ENCODE results near the gene PEX19. TPM values are rescaled to one million over a fixed set of nuclear protein-coding genes. Genes with fewer than 3 reads are reported as not detected.

Gene PEX19
- total and polyA plus RNA-seq, 5 donors from 2014 or later, result 44.4 to 61.5 (median 56.2) TPM

- Mint-ChIP-seq H3K4me3 (no peak overlapping the region), H3K4me1 (peaks cover 16 to 70% (median 40%) of the 10 kb centered on the region in 4 donors)
- no peak for ATAC-seq (ENCODE audit: low read depth in 2 of 2)
Observed at GRCh38 chr1:160258177-160258798, 26.6 kb downstream of the PEX19 start.

GRCh38 chr1:160257411-160258015 lies 27.4 kb downstream of the PEX19 start:
- H3K27me3 ChIP-seq (ENCODE audit: control insufficient read depth, insufficient read depth, low read length), result no peaks in the 10 kb centered on the region
- H3K4me3 Mint-ChIP-seq, result no peak overlapping the region
- peaks cover 7% of the 10 kb centered on the region for H3K36me3 ChIP-seq (ENCODE audit: control insufficient read depth, insufficient read depth, low read length)
- H3K27ac ChIP-seq (ENCODE audit: insufficient read depth, low read length, poor library complexity, severe bottlenecking), result no peak overlapping the region
- ATAC-seq (ENCODE audit: low read depth in 2 of 2) (no peak), DNase-seq (no peak)
- H3K4me1 Mint-ChIP-seq, result peaks cover 21 to 66% (median 40%) of the 10 kb centered on the region in 4 donors
- H3K27ac Mint-ChIP-seq, result peak overlapping the region; percentile 54 to 82 (median 76)
- no peak overlapping the region for H3K4me3 ChIP-seq (ENCODE audit: low read depth, low read length)
- no peaks in the 10 kb centered on the region for H3K9me3 Mint-ChIP-seq
- H3K4me1 ChIP-seq (ENCODE audit: control insufficient read depth, insufficient read depth, low read length, poor library complexity, severe bottlenecking), result peaks cover 28% of the 10 kb centered on the region
- peaks cover 18% of the 10 kb centered on the region for H3K36me3 Mint-ChIP-seq
- H3K27me3 Mint-ChIP-seq, result no peaks in the 10 kb centered on the region
- no peaks in the 10 kb centered on the region for H3K9me3 ChIP-seq (ENCODE audit: control insufficient read depth in 2 of 2, low read length in 2 of 2)

More at GRCh38 chr1:160258177-160258798, 26.6 kb downstream of the PEX19 start:
- H3K27me3 Mint-ChIP-seq, result no peaks in the 10 kb centered on the region
- H3K4me3 ChIP-seq (ENCODE audit: low read depth, low read length), result no peak overlapping the region
- DNase-seq, result no peak
- H3K27me3 ChIP-seq (ENCODE audit: control insufficient read depth, insufficient read depth, low read length), result no peaks in the 10 kb centered on the region
- H3K4me1 ChIP-seq (ENCODE audit: control insufficient read depth, insufficient read depth, low read length, poor library complexity, severe bottlenecking), result peaks cover 35% of the 10 kb centered on the region
- H3K9me3 Mint-ChIP-seq, result no peaks in the 10 kb centered on the region
- no peak overlapping the region for H3K27ac ChIP-seq (ENCODE audit: insufficient read depth, low read length, poor library complexity, severe bottlenecking)
- H3K27ac Mint-ChIP-seq, result peak overlapping the region; percentile 54 to 88 (median 71)
- peaks cover 4% of the 10 kb centered on the region for H3K36me3 ChIP-seq (ENCODE audit: control insufficient read depth, insufficient read depth, low read length)
- H3K36me3 Mint-ChIP-seq, result peaks cover 13% of the 10 kb centered on the region
- H3K9me3 ChIP-seq (ENCODE audit: control insufficient read depth in 2 of 2, low read length in 2 of 2), result no peaks in the 10 kb centered on the region

DNA sequence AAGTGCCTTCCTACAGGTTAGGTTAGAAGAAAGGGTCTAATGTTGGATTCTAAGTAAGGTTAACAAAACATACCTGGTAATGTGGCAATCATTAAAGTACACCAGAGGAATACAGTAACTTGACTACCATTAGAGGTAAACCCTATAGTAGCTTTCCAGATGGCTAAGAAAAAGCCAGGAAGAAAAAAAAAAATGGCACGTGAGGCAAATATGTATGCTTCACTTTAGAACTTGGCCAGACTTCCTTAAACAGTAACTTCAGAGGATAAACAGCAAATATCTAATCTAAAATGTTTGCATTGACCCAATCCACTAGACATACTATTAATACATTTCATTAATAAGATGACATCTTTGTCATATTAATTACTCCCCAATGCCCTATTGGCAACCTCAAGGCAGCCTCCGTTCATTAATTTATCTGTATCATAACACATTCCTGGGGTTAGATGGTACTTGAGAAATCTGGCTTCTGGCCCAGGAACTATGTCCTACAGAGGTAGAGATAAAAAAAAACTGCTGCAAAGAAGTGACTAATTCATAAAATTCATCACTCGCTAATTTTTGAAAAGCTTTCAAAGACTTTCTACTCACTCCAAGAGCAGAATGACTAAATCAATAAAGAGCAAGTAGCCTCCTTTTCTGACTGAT lies 28.4 kb downstream of the PEX19 start:
- H3K36me3 ChIP-seq (ENCODE audit: control insufficient read depth, insufficient read depth, low read length), result peaks cover 7% of the 10 kb centered on the region
- Mint-ChIP-seq H3K36me3 (peaks cover 17% of the 10 kb centered on the region), H3K9me3 (no peaks in the 10 kb centered on the region), H3K27me3 (no peaks in the 10 kb centered on the region), H3K4me3 (peak overlapping the region in 1 of 4 donors; percentile 17), H3K4me1 (peaks cover 30 to 63% (median 46%) of the 10 kb centered on the region in 4 donors), H3K27ac (peak overlapping the region in 2 of 3 donors; percentile 54 to 55)
- ATAC-seq (ENCODE audit: low read depth in 2 of 2), result no peak
- H3K9me3 ChIP-seq (ENCODE audit: control insufficient read depth in 2 of 2, low read length in 2 of 2), result no peaks in the 10 kb centered on the region
- no peak overlapping the region for H3K27ac ChIP-seq (ENCODE audit: insufficient read depth, low read length, poor library complexity, severe bottlenecking)
- H3K27me3 ChIP-seq (ENCODE audit: control insufficient read depth, insufficient read depth, low read length), result no peaks in the 10 kb centered on the region
- H3K4me1 ChIP-seq (ENCODE audit: control insufficient read depth, insufficient read depth, low read length, poor library complexity, severe bottlenecking), result peaks cover 24% of the 10 kb centered on the region
- H3K4me3 ChIP-seq (ENCODE audit: low read depth, low read length), result no peak overlapping the region
- no peak for DNase-seq

DNA sequence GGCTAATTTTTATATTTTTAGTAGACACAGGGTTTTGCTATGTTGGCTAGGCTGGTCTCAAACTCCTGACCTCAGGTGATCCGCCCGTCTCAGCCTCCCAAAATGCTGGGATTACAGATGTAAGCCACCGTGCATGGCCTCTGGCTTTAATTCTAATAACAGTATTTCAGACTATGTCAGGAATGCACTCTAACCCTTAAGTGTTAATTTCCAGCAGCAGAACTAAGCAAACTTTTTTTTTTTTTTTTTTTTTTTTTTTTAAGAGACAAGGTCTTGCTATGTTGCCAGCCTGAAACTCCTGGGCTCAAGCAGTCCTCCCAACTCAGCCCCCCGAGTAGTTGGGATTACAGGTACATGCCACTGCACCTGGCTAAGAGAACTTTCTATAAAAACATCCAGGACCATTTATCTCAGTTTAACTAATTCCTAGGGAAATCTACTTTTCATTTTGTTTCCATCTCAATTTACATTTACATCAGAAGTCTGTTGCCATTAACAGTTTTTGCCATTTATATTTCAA lies 29.1 kb downstream of the PEX19 start:
- DNase-seq, result no peak
- Mint-ChIP-seq H3K36me3 (peaks cover 16% of the 10 kb centered on the region), H3K4me3 (peak overlapping the region in 1 of 4 donors; percentile 17), H3K27me3 (no peaks in the 10 kb centered on the region), H3K27ac (peak overlapping the region in 2 of 3 donors; percentile 54 to 69), H3K9me3 (no peaks in the 10 kb centered on the region), H3K4me1 (peaks cover 32 to 61% (median 46%) of the 10 kb centered on the region in 4 donors)
- Histone ChIP-seq H3K27me3 (ENCODE audit: control insufficient read depth, insufficient read depth, low read length) (no peaks in the 10 kb centered on the region), H3K4me3 (ENCODE audit: low read depth, low read length) (no peak overlapping the region), H3K27ac (ENCODE audit: insufficient read depth, low read length, poor library complexity, severe bottlenecking) (no peak overlapping the region), H3K9me3 (ENCODE audit: control insufficient read depth in 2 of 2, low read length in 2 of 2) (no peaks in the 10 kb centered on the region), H3K36me3 (ENCODE audit: control insufficient read depth, insufficient read depth, low read length) (peaks cover 7% of the 10 kb centered on the region), H3K4me1 (ENCODE audit: control insufficient read depth, insufficient read depth, low read length, poor library complexity, severe bottlenecking) (peaks cover 17% of the 10 kb centered on the region)
- no peak for ATAC-seq (ENCODE audit: low read depth in 2 of 2)

DNA sequence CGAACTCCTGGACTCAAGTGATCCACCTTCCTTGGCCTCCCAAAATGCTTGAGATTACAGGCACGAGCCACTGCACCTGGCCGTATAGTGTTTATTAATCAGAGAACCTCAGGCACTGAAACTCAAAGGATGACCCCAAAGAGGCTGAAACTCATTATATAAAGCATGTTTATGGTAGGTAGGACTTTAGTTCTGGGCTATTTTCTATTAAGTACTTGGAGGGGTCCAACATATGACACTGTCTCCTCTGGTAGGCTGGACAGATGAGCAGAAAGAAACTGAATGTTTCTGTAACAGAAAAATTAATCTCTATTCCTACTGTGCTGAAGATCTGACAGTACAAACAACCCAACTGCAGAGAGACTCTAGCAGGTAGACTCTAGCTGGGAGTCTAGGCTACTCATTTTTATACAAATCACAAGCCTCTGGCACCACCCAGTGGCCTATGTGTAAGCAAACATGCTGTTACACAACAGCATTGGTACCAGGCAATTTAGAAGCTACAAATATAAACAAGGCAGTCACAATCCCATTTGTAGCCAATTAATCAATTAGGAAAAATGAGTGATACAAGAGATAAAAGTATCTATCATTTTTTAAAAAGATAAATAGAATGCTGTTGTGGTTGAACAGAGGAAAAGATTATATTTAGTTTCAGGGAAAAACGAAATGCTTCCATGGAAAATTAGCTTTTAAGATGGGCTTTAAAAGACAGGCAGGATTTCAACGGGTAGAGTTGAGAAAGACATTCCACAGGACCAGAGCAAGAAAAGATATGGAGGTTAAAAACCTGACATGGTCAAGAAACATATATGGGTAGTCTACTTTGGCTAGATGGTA lies 33.0 kb downstream of the PEX19 start:
- peak; percentile 43 to 74 (median 66) for DNase-seq
- peaks cover 28 to 35% (median 29%) of the 10 kb centered on the region in 4 donors for H3K4me1 Mint-ChIP-seq

GRCh38 chr1:160251011-160251410 lies 33.9 kb downstream of the PEX19 start:
- Histone ChIP-seq H3K4me1 (ENCODE audit: control insufficient read depth, insufficient read depth, low read length, poor library complexity, severe bottlenecking) (no peaks in the 10 kb centered on the region), H3K27me3 (ENCODE audit: control insufficient read depth, insufficient read depth, low read length) (no peaks in the 10 kb centered on the region), H3K27ac (ENCODE audit: insufficient read depth, low read length, poor library complexity, severe bottlenecking) (no peak overlapping the region), H3K4me3 (ENCODE audit: low read depth, low read length) (no peak overlapping the region), H3K36me3 (ENCODE audit: control insufficient read depth, insufficient read depth, low read length) (peaks cover 10% of the 10 kb centered on the region), H3K9me3 (ENCODE audit: control insufficient read depth in 2 of 2, low read length in 2 of 2) (no peaks in the 10 kb centered on the region)
- DNase-seq (no peak), ATAC-seq (ENCODE audit: low read depth in 2 of 2) (no peak)
- H3K27me3 Mint-ChIP-seq, result no peaks in the 10 kb centered on the region
- no peaks in the 10 kb centered on the region for H3K9me3 Mint-ChIP-seq
- H3K36me3 Mint-ChIP-seq, result peaks cover 10% of the 10 kb centered on the region
- H3K27ac Mint-ChIP-seq, result peak overlapping the region in 2 of 3 donors; percentile 71 to 90
- H3K4me1 Mint-ChIP-seq, result peaks cover 21 to 31% (median 23%) of the 10 kb centered on the region in 4 donors
- no peak overlapping the region for H3K4me3 Mint-ChIP-seq

More for the DNA sequence above, 33.0 kb downstream of the PEX19 start:
- Mint-ChIP-seq H3K4me3 (no peak overlapping the region), H3K27me3 (no peaks in the 10 kb centered on the region), H3K27ac (peak overlapping the region; percentile 32 to 90 (median 59)), H3K36me3 (peaks cover 10% of the 10 kb centered on the region), H3K9me3 (no peaks in the 10 kb centered on the region)
- Histone ChIP-seq H3K36me3 (ENCODE audit: control insufficient read depth, insufficient read depth, low read length) (peaks cover 10% of the 10 kb centered on the region), H3K27ac (ENCODE audit: insufficient read depth, low read length, poor library complexity, severe bottlenecking) (no peak overlapping the region), H3K9me3 (ENCODE audit: control insufficient read depth in 2 of 2, low read length in 2 of 2) (no peaks in the 10 kb centered on the region), H3K4me3 (ENCODE audit: low read depth, low read length) (no peak overlapping the region), H3K27me3 (ENCODE audit: control insufficient read depth, insufficient read depth, low read length) (no peaks in the 10 kb centered on the region), H3K4me1 (ENCODE audit: control insufficient read depth, insufficient read depth, low read length, poor library complexity, severe bottlenecking) (no peaks in the 10 kb centered on the region)
- ATAC-seq (ENCODE audit: low read depth in 2 of 2), result peak; percentile 93 to 95

GRCh38 chr1:160247053-160247452 lies 37.9 kb downstream of the PEX19 start:
- H3K27ac ChIP-seq (ENCODE audit: insufficient read depth, low read length, poor library complexity, severe bottlenecking), result no peak overlapping the region
- H3K4me1 Mint-ChIP-seq, result peaks cover 16 to 36% (median 31%) of the 10 kb centered on the region in 4 donors

More at GRCh38 chr1:160247053-160247452, 37.9 kb downstream of the PEX19 start:
- Mint-ChIP-seq H3K27me3 (no peaks in the 10 kb centered on the region), H3K27ac (peak overlapping the region in 1 of 3 donors; percentile 17), H3K9me3 (no peaks in the 10 kb centered on the region), H3K36me3 (peaks cover 23% of the 10 kb centered on the region), H3K4me3 (no peak overlapping the region)
- Histone ChIP-seq H3K4me1 (ENCODE audit: control insufficient read depth, insufficient read depth, low read length, poor library complexity, severe bottlenecking) (no peaks in the 10 kb centered on the region), H3K36me3 (ENCODE audit: control insufficient read depth, insufficient read depth, low read length) (peaks cover 19% of the 10 kb centered on the region), H3K27me3 (ENCODE audit: control insufficient read depth, insufficient read depth, low read length) (no peaks in the 10 kb centered on the region), H3K9me3 (ENCODE audit: control insufficient read depth in 2 of 2, low read length in 2 of 2) (no peaks in the 10 kb centered on the region), H3K4me3 (ENCODE audit: low read depth, low read length) (no peak overlapping the region)
- ATAC-seq (ENCODE audit: low read depth in 2 of 2) (no peak), DNase-seq (no peak)
